Activated CD8-positive, alpha-beta memory T cell treated with anti-CD3 and anti-CD28 coated beads, Interleukin-2, amount 10 ng/mL, durations not matched to agents 7 days and 5 days (primary cell): ENCODE data around the gene RAX2. TPM values are rescaled to one million over a fixed set of nuclear protein-coding genes. Genes with fewer than 3 reads are reported as not detected.

Experiments
- ATAC-seq: fragments of 150-1000 bp; cut with Tn5 transposase; one replicate; pipeline ENCODE4 v1.10.0; 2021; ENCODE audit warnings: moderate library complexity
- CTCF ChIA-PET: fragments of 350-600 bp; sonication (Branson Sonifier 250); formaldehyde crosslinking; loops from one replicate; lab custom pipeline; 2021; ENCODE audit warnings: antibody characterized with exemption; lab: Charles Lee
- DNase-seq: peaks from one replicate; pipeline ENCODE4 v3.0.0-alpha.2; 2020
- H3K27ac Mint-ChIP-seq: one replicate; pipeline ENCODE4 v1.8.0; 2021; ENCODE audit warnings: mild to moderate bottlenecking, mixed read lengths
- H3K27me3 Mint-ChIP-seq: one replicate; pipeline ENCODE4 v1.8.0; 2021; ENCODE audit warnings: mixed read lengths
- H3K36me3 Mint-ChIP-seq: one replicate; pipeline ENCODE4 v1.8.0; 2021; ENCODE audit warnings: mild to moderate bottlenecking, mixed read lengths
- H3K4me1 Mint-ChIP-seq: one replicate; pipeline ENCODE4 v1.8.0; 2021; ENCODE audit warnings: mixed read lengths
- H3K4me3 Mint-ChIP-seq: one replicate; pipeline ENCODE4 v1.8.0; 2021; ENCODE audit warnings: mild to moderate bottlenecking, moderate library complexity, mixed read lengths
- H3K9me3 Mint-ChIP-seq: one replicate; pipeline ENCODE4 v1.8.0; 2022; ENCODE audit warnings: low read depth, mixed read lengths
- total RNA-seq, 2 experiments: library from RNA; stranded (reverse); gene quantifications; one replicate each; pipeline ENCODE4 v1.2.3, GENCODE V29; 2021

The RAX2 gene
- total RNA-seq, 2 experiments from 2014 or later, result not detected

DNA sequence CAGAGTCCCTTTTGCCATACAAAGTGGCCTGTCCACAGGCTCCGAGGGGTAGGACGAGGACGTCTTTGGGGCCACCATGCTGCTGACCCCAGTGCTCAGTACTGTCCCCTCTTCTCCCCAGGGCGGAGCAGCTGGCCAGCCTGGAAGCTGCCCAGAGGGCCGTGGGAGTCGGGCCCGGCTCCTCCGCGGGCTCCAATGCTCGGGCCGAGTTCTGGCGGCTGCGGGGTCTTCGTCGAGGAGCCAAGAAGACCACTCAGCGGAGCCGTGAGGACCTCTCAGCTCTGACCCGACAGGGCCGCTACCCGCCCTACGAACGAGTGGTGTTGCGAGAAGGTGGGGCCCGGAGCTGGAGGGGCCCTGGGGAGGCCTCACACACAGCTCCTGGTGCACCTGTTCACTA, 31.6 kb downstream of the RAX2 start:
- Mint-ChIP-seq H3K36me3 (no peaks in the 10 kb centered on the region), H3K27ac (no peak overlapping the region), H3K9me3 (no peaks in the 10 kb centered on the region), H3K4me3 (no peak overlapping the region), H3K4me1 (peaks cover 15% of the 10 kb centered on the region), H3K27me3 (no peaks in the 10 kb centered on the region)
- ATAC-seq, result no peak
- DNase-seq, result no peak
- CTCF ChIA-PET, result no interaction called here

DNA sequence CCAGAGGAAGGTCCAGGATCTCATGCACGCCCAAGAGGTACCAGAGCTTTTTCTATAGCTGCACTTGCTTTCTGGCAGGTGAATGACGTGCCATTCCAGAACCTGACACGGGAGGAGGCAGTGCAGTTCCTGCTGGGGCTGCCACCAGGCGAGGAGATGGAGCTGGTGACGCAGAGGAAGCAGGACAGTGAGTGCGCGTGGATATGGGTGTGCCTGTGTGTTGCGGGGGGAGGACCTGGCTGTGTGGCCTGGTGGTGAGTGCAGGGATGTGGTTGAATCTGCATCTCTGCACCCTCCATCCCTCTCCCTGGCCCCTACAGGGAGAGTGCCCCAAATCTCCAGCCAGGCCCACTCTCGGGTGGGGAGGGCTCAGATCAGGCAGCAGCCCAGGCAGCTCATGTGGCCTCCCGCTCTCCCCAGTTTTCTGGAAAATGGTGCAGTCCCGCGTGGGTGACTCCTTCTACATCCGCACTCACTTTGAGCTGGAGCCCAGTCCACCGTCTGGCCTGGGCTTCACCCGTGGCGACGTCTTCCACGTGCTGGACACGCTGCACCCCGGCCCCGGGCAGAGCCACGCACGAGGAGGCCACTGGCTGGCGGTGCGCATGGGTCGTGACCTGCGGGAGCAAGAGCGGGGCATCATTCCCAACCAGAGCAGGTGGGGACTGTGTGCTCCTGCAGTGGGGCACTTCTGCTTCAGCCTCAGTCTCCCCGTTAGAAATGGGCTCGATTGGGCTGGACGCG, 33.4 kb downstream of the RAX2 start:
- peaks cover 15% of the 10 kb centered on the region for H3K4me1 Mint-ChIP-seq
- peak overlapping the region; percentile 79 for H3K27ac Mint-ChIP-seq
- H3K36me3 Mint-ChIP-seq, result no peaks in the 10 kb centered on the region
- CTCF ChIA-PET, result interaction anchor here (0.8 to 1.5 kb wide), 3 partner anchors 24 to 111 kb away, joined by 3 to 4 read pairs (median 3); partner anchors contain the start of gene MRPL54
- H3K9me3 Mint-ChIP-seq, result no peaks in the 10 kb centered on the region
- no peaks in the 10 kb centered on the region for H3K27me3 Mint-ChIP-seq
- no peak for DNase-seq
- no peak overlapping the region for H3K4me3 Mint-ChIP-seq
- ATAC-seq, result peak; percentile 27

DNA sequence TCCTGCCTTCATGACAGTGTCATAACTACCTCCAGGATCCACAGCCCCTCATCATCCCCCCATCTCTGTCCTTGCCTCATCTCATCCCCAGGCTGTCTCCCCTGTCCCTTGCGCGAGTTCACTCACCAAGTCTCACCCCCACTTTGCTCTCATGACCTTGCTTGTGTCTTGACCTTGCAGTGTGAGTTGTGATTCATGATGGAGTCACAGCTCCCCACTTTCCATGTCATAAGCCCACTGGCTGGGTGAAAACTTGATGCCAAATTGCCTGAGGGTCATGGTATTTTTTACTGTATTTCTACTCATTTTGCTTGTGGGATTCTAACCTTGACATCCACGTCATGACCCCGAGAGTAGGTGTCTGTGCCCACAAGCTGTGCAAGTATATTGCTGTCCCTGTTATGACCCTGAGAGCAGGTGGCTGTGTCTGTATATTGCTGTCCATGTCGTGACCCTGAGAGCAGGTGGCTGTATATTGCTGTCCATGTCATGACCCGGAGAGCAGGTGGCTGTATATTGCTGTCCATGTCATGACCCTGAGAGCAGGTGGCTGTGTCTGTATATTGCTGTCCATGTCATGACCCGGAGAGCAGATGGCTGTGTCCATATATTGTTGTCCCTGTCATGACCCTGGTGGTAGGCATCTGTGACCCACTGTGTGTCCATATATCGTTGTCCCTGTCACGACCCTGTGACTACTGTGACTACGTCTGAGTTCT, 34.4 kb downstream of the RAX2 start:
- Mint-ChIP-seq H3K9me3 (no peaks in the 10 kb centered on the region), H3K4me3 (no peak overlapping the region), H3K4me1 (peaks cover 15% of the 10 kb centered on the region), H3K27ac (no peak overlapping the region), H3K36me3 (no peaks in the 10 kb centered on the region), H3K27me3 (no peaks in the 10 kb centered on the region)
- CTCF ChIA-PET, result interaction anchor here (0.8 to 1.0 kb wide), 2 partner anchors 85 to 112 kb away, joined by 3 read pairs; no protein-coding TSS in a partner anchor
- DNase-seq, result no peak
- no peak for ATAC-seq

DNA sequence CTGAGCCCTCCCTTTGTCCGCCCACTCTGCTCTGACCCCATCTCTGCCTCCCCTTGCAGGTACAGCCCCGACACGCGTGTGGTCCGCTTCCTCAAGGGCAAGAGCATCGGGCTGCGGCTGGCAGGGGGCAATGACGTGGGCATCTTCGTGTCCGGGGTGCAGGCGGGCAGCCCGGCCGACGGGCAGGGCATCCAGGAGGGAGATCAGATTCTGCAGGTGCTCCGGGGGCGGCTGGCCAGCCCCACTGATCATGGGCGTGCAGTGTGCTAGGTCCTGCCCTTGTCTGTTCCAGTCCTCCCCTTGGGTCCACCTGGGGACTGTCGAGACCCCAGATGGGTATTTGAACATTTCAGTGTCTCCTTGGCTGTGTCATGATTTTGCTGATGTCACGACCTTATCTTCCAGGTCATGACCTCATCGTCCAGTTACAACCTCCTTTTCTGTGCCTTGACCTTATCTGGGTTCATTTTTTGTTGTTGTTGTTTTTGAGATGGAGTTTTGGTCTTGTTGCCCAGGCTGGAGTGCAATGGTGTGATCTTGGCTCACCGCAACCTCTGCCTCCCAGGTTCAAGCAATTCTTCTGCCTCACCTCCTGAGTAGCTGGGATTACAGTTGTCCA, 35.8 kb downstream of the RAX2 start:
- H3K9me3 Mint-ChIP-seq, result no peaks in the 10 kb centered on the region
- no peaks in the 10 kb centered on the region for H3K27me3 Mint-ChIP-seq
- no peak for DNase-seq
- H3K36me3 Mint-ChIP-seq, result no peaks in the 10 kb centered on the region
- no peak overlapping the region for H3K4me3 Mint-ChIP-seq
- CTCF ChIA-PET, result no interaction called here
- no peak for ATAC-seq
- H3K4me1 Mint-ChIP-seq, result peaks cover 15% of the 10 kb centered on the region
- no peak overlapping the region for H3K27ac Mint-ChIP-seq

DNA sequence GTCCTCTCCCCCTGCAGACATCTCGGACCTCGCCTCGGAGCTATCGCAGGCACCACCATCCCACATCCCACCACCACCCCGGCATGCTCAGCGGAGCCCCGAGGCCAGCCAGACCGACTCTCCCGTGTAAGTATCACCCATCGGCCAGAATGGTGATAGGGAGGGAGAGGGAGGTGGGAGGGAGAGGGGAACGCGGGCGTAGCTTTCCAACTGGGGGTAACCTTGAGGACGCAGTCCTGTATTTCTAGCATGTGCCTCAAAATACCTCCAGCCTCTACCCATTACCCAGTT, 37.8 kb downstream of the RAX2 start:
- ATAC-seq, result no peak
- Mint-ChIP-seq H3K36me3 (no peaks in the 10 kb centered on the region), H3K9me3 (no peaks in the 10 kb centered on the region), H3K27ac (no peak overlapping the region), H3K27me3 (no peaks in the 10 kb centered on the region), H3K4me3 (no peak overlapping the region), H3K4me1 (peaks cover 9% of the 10 kb centered on the region)
- CTCF ChIA-PET, result interaction anchor here (1.7 kb wide), 1 partner anchor 16 kb away, joined by 3 read pairs; no protein-coding TSS in a partner anchor
- no peak for DNase-seq

DNA sequence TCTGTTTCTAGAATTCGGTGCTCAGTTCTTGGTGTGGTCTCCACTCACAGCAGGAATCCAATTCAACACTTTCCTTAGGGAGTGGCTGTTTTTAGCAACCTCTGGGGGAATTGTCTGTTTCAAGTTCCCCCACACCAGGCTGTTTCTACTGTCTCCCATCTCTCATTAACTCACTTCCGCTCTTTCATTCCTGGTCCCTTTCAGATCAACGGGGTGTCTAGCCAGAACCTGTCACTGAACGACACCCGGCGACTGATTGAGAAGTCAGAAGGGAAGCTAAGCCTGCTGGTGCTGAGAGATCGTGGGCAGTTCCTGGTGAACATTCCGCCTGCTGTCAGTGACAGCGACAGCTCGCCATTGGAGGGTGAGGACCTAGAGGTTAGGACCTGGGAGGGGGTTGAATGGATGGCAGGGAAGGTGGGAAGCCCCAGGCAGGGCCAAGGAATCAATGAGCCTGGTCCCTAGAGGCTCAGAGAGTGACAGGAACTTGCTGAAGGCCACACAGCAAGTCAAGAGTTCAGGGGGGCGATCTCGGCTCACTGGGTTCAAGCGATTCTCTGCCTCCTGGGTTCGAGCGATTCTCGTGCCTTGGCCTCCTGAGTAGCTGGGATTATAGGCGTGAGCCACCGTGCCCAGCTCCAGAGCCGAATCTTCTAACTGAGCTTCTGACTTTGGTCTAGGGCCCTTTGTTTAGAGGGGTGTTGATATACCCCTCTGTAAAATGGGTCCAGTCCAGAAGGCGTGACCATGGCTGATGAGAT, 38.3 kb downstream of the RAX2 start:
- no peaks in the 10 kb centered on the region for H3K9me3 Mint-ChIP-seq
- H3K36me3 Mint-ChIP-seq, result no peaks in the 10 kb centered on the region
- DNase-seq (no peak), ATAC-seq (no peak)
- peaks cover 5% of the 10 kb centered on the region for H3K4me1 Mint-ChIP-seq
- no peak overlapping the region for H3K4me3 Mint-ChIP-seq
- no peak overlapping the region for H3K27ac Mint-ChIP-seq
- CTCF ChIA-PET, result interaction anchor here (1.7 kb wide), 1 partner anchor 16 kb away, joined by 3 read pairs; no protein-coding TSS in a partner anchor
- no peaks in the 10 kb centered on the region for H3K27me3 Mint-ChIP-seq

DNA sequence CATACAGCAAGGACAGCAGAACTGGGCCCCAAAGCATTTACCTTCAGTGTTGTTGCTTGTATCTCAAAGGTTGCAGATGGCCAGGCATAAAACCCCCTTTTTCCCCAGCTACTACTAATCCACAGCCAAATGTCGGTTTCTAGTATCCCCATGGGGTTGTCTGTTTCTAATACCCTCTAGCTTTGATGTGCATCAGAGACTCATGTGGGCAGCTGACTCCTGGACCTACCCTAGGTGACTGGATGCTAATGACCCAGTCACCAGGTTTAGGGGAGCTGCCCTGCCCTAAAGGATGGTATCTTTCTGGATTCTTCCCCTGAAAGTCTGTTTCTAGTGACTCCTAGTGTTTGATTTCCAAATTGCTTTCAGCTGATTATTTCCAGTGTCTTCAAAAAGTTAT, 39.9 kb downstream of the RAX2 start:
- ATAC-seq, result no peak
- no peak for DNase-seq
- Mint-ChIP-seq H3K36me3 (no peaks in the 10 kb centered on the region), H3K4me3 (no peak overlapping the region), H3K27me3 (no peaks in the 10 kb centered on the region), H3K9me3 (no peaks in the 10 kb centered on the region), H3K4me1 (no peaks in the 10 kb centered on the region), H3K27ac (no peak overlapping the region)
- CTCF ChIA-PET, result interaction anchor here (0.8 kb wide), 1 partner anchor 16 kb away, joined by 3 read pairs; no protein-coding TSS in a partner anchor

DNA sequence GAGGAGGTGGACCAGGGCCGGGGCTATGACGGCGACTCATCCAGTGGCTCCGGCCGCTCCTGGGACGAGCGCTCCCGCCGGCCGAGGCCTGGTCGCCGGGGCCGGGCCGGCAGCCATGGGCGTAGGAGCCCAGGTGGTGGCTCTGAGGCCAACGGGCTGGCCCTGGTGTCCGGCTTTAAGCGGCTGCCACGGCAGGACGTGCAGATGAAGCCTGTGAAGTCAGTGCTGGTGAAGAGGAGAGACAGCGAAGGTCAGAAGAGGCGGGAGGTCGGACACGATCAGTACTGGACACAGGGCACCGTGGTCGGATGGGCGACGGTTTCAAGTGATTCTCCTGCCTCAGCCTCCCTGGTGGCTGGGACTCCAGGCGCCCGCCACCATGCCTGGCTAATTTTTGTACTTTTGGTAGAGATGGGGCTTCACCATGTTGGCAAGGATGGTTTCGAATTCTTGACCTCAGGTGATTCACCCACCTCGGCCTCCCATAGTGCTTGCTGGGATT, 41.5 kb downstream of the RAX2 start:
- Mint-ChIP-seq H3K27ac (no peak overlapping the region), H3K4me3 (no peak overlapping the region), H3K9me3 (no peaks in the 10 kb centered on the region), H3K27me3 (no peaks in the 10 kb centered on the region), H3K4me1 (no peaks in the 10 kb centered on the region), H3K36me3 (no peaks in the 10 kb centered on the region)
- ATAC-seq, result no peak
- no peak for DNase-seq
- CTCF ChIA-PET, result interaction anchor here (1.1 kb wide), 1 partner anchor 58 kb away, joined by 3 read pairs; no protein-coding TSS in a partner anchor

DNA sequence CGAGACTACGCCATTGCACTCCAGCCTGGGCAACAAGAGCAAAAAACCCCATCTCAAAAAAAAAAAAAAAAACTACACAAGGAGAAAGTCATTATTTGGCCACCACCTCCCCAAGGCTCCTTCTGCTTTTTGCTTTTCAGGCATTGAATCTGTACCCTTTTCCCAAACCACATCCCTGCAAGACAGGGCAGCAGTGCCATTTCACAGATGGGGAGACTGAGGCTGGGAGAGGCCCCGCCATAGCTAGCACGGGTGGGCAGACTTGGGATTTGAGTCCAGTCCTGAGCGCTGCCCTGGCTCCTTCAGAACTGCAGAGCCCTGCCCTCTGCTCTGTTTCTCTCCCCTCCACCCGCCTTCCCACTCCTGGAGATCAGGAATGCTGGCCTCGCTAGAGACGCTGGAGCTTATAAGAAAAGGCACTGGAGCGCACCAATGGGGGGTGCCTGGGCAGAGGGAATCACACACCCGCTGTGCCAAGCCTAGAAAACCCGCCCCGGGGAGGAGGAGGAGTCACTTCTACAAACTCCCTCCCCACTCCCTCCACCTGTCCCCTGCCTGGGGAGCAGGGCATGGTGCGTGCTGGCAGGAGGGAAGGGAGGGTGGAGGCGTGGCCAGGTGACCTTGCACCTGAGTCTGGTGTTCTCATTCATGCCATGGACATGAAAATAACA, 46.3 kb downstream of the RAX2 start:
- H3K36me3 Mint-ChIP-seq, result no peaks in the 10 kb centered on the region
- no peak overlapping the region for H3K4me3 Mint-ChIP-seq
- peaks cover 21% of the 10 kb centered on the region for H3K27me3 Mint-ChIP-seq
- peaks cover 6% of the 10 kb centered on the region for H3K4me1 Mint-ChIP-seq
- DNase-seq (no peak), ATAC-seq (no peak)
- CTCF ChIA-PET, result no interaction called here
- no peak overlapping the region for H3K27ac Mint-ChIP-seq
- no peaks in the 10 kb centered on the region for H3K9me3 Mint-ChIP-seq

DNA sequence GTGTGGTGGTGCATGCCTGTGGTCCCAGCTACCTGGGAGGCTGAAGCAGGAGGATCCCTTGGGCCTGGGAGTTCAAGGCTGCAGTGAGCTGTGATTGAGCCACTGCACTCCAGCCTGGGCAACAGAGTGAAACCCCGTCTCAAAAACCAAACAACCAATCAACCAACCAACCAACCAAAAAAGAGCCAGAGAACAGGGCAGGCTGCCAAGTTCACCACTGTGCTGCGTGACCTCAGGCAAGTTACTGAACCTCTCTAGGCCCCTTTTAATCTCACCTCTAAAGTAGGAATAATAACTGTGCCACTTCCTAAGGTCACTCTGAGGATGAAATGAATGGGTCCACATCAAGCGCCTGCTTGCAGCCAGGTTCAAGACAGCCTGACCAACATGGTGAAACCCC, 46.9 kb downstream of the RAX2 start:
- no peak for ATAC-seq
- no peak for DNase-seq
- Mint-ChIP-seq H3K4me1 (peaks cover 6% of the 10 kb centered on the region), H3K9me3 (no peaks in the 10 kb centered on the region), H3K4me3 (no peak overlapping the region), H3K36me3 (no peaks in the 10 kb centered on the region), H3K27ac (no peak overlapping the region), H3K27me3 (peaks cover 26% of the 10 kb centered on the region)
- CTCF ChIA-PET, result no interaction called here

DNA sequence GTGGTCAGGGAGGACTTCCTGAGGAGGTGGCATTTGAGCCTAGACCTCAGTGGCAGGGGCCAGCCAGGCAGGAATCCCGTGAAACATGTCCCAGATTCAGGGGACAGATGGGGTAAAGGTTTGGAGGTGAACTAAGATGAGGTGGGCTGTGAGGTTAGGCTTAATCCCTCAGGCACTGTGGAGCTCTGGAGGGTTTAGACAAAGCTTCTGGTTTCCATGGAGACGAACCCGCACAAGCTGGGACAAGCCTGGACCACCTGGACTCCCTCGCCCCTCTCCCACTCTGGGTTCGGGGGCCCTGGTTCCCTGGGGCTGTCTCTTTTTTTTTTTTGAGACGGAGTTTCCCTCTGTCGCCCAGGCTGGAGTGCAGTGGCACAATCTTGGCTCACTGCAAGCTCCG, 48.1 kb downstream of the RAX2 start:
- CTCF ChIA-PET, result no interaction called here
- Mint-ChIP-seq H3K4me3 (no peak overlapping the region), H3K9me3 (no peaks in the 10 kb centered on the region), H3K4me1 (peaks cover 9% of the 10 kb centered on the region), H3K36me3 (no peaks in the 10 kb centered on the region), H3K27ac (no peak overlapping the region), H3K27me3 (peaks cover 36% of the 10 kb centered on the region)
- ATAC-seq (no peak), DNase-seq (no peak)

DNA sequence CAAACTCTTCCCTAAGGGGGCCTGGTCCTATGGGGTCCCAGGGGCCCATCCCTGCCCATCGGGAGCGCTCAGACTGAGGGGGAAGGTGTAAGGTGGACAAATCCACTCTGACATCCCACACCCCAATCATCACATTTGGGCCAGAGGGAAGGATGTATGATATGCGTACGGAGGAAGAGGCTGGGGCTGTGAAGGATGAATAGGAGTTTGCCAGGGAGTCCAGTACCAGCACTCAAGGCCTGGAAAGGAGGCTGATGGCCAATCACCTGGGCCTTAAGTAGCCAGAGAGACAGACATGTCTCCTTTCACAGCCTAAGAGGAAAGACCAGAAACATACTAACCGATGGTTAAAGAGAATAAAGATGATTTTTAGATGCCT, 48.9 kb downstream of the RAX2 start:
- peaks cover 36% of the 10 kb centered on the region for H3K27me3 Mint-ChIP-seq
- H3K4me1 Mint-ChIP-seq, result peaks cover 9% of the 10 kb centered on the region
- H3K4me3 Mint-ChIP-seq, result no peak overlapping the region
- no peaks in the 10 kb centered on the region for H3K36me3 Mint-ChIP-seq
- DNase-seq, result no peak
- CTCF ChIA-PET, result no interaction called here
- H3K9me3 Mint-ChIP-seq, result no peaks in the 10 kb centered on the region
- no peak for ATAC-seq
- no peak overlapping the region for H3K27ac Mint-ChIP-seq
